Measurements from ENCODE around the gene NAA40.

NAA40 gene

GRCh38 chr11:63986932-63987513 lies 48.2 kb downstream of the NAA40 start:
- DNase-seq (ENCODE audit: low read depth), result no peak

- DNase-seq (ENCODE audit: low read depth), result no peak
Observed at GRCh38 chr11:63991558-63991957, 52.8 kb downstream of the NAA40 start.

GRCh38 chr11:63993100-63993499 lies 54.3 kb downstream of the NAA40 start:
- DNase-seq (ENCODE audit: low read depth), result no peak

- no peak for DNase-seq (ENCODE audit: low read depth)
Observed at GRCh38 chr11:63993993-63994392, 55.2 kb downstream of the NAA40 start.

GRCh38 chr11:63996512-63996911 lies 57.7 kb downstream of the NAA40 start:
- DNase-seq (ENCODE audit: low read depth), result no peak

- no peak for DNase-seq (ENCODE audit: low read depth)
Observed at GRCh38 chr11:63997104-63997700, 58.4 kb downstream of the NAA40 start.

- no peak for DNase-seq (ENCODE audit: low read depth)
Observed at GRCh38 chr11:63997801-63998337, 59.1 kb downstream of the NAA40 start.

- DNase-seq (ENCODE audit: low read depth), result no peak
Observed at GRCh38 chr11:63998558-63999348, 60.0 kb downstream of the NAA40 start.

- peak; percentile 56 for DNase-seq (ENCODE audit: low read depth)
Observed at GRCh38 chr11:63999349-64000025, 60.7 kb downstream of the NAA40 start.

- DNase-seq (ENCODE audit: low read depth), result peak; percentile 61
Observed at GRCh38 chr11:64000026-64000739, 61.4 kb downstream of the NAA40 start.

GRCh38 chr11:64000740-64001483 lies 62.1 kb downstream of the NAA40 start:
- no peak for DNase-seq (ENCODE audit: low read depth)

GRCh38 chr11:64001484-64002420 lies 63.0 kb downstream of the NAA40 start:
- no peak for DNase-seq (ENCODE audit: low read depth)

- no peak for DNase-seq (ENCODE audit: low read depth)
Observed at GRCh38 chr11:64003807-64004589, 65.2 kb downstream of the NAA40 start.

GRCh38 chr11:64004590-64004984 lies 65.8 kb downstream of the NAA40 start:
- DNase-seq (ENCODE audit: low read depth), result no peak

- no peak for DNase-seq (ENCODE audit: low read depth)
Observed at GRCh38 chr11:64005691-64006090, 66.9 kb downstream of the NAA40 start.

- DNase-seq (ENCODE audit: low read depth), result no peak
Observed at GRCh38 chr11:64006398-64006797, 67.6 kb downstream of the NAA40 start.

All from activated T-cell treated with anti-CD3 and anti-CD28 coated beads for 24 hours (primary cell).